Central memory CD4-positive, alpha-beta T cell (primary cell): ENCODE data around the gene EXOC4.

ENCODE experiments used
- DNase-seq: peaks from one replicate; pipeline ENCODE4 v3.0.0; 2022

The EXOC4 gene

DNA sequence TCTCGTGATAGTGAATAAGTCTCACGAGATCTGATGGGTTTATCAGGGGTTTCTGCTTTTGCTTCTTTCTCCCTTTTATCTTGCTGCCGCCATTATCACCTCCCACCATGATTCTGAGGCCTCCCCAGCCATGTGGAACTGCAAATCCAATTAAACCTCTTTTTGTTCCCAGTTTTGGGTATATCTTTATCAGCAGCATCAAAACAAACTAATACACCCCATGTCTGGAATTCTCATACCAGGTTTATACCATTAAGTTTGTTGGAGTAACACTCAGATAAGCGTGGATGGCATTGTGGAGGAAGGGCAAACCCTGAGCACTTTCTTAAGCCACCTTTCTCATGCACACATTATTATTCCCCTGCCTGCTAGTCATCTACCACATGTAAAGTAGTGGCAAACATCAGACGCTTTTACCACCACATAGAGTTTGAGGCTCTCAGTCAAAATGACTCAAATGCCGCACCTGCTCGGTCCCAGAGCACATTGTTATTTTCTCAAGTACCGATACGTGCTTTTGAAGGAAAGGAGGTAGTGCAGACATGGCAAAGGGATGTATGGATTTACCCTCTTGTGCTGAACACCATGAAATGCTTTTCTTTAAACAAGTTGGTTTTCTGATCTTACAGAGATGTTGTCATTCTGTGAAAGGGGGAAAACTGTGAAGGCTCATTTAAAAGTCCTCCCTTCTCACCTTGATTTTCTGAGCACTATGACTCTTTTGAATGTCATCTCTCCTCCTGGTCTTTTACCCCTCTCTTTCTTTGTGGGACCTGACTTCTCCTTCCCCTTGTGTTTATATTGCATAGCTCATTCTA lies 429.7 kb downstream of the EXOC4 start:
- DNase-seq = no peak

DNA sequence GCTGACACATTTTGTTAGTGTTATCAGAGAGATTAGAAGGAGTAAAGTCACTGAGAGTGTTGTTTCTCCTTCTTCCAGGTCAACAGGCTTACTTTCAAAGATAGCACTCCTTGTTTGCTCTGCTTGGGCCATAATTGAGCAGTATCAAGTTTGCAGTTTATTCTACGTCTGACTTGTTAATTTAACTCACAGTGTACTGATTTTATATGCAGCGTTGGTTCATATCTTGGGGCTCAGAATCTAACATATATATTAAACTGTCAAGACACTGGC lies 430.2 kb downstream of the EXOC4 start:
- DNase-seq = no peak

DNA sequence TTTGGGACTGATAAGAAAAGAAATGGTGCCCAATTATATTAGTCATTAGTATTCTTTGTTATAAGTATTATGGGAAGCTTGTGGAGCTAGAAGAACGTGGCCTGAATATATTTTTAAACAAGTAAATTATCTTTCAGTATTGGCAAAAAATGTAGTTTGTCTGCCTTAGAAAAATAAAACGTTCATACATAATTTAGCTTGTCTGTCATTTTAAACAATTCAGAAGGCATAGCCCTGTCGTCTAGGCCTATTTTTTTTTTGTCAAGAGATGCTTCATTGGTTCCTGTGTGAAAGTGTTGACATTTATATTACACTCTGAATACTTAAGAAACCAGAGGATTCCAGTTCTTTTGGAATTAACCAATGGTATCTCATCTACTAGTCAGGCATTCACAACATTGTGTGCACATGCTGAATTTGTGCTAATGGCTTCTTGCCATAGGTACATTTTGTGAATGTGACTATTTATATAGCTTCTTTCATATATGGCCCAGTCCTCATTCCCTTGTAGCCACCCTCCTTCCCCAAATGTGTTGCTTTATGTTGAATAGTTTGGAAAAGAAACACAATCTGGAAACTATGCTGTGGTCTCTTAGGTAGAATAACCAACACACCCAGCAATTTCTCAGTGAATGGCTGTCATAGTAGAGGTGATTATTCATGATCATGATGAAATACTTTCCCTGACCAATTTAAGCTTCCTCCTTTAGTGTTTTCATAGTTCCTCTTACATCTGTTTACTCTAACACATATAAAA lies 435.8 kb downstream of the EXOC4 start:
- DNase-seq = no peak

DNA sequence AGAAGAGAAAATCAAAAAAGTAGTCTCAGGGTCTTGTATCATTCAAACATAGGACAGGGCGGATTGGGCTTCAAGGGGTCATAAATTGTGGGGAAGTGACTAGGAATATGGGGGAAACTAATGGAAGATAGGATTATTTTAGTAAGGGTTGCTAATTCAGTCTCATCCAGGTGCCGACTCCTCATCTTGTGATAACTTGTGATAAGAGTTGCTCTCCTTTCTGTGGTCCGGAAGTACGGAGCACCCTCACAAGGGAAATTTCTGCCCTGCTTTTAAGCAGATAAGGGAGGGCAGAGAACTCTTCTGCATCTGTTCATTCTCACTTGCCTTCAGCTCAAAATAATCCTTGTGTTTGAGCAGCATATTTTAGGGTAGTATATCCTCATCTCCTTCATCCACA lies 437.9 kb downstream of the EXOC4 start:
- no peak for DNase-seq

DNA sequence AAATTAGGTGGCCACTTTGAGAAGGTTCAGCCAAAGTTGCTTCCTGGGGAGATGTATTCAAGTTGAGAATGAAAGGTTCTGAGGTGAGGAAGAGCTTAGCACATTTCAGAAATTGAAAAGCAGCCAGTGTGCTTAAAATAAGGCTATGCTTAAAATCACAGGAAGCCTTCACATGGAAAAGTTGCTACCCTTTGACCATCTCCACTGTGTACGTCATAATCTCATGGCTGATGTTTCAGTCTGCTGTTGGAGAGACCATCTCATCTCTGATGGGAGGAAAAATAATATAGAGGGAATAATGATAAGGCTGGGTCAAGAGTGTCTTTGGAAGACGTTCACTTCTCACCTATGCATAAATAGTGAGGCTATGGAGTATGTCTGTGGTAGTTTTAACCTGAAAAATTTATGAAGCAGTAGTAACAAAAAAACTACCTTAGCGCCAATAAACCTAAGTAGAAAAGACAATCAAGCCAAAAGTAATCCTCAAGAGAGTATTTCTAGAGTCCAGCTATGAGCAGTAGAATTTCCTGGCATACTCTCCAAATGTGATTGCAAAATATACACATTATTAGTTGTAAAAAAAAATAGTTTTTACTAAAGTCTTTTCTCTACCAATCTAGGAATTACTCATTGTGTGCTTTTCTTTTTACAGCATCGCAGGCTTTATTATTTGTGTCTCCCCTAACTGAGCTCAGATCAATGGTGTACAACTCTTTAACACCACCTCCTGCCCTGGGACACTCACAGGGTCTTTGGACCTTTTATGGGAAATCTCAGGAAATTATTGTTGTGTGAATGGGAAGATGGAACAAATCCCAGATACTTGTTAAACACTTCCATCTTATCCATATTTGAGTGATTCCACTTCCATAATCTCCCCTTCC lies 439.1 kb downstream of the EXOC4 start:
- no peak for DNase-seq

DNA sequence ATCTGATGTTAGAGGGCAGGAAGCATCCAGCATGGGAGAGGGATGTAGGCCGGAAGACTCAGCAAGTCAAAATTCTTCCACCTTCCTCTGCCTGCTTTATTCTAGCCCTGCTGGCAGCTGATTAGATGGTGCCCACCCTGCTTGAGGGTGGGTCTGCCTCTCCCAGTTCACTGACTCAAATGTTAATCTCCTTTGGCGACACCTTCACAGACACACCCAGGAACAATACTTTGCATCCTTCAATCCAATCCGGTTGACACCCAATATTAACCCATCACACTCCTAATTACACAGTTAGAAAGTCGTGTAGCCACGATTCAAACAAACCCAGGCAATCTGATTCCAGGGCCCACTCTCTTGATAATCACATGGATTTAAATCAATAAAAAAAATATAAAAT lies 440.4 kb downstream of the EXOC4 start:
- no peak for DNase-seq

DNA sequence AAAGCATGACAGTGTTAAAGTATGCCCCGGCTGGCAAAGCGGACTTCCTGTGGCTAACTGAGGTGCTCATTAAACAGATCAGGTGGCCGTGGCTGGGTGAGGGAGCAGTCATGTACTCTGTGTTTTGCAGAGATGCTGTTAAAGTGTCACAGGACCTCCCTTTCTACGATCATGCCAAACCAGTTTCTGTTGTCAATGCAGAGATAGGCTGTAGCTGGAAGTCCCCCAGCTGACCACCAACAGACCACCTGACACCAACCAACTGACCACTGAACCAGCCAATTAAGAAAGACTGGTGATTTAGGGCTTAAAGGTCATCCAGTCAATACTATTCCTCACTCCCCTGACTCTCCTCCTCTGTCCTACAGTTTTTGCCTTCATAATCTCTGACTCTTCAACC lies 443.2 kb downstream of the EXOC4 start:
- DNase-seq = no peak

DNA sequence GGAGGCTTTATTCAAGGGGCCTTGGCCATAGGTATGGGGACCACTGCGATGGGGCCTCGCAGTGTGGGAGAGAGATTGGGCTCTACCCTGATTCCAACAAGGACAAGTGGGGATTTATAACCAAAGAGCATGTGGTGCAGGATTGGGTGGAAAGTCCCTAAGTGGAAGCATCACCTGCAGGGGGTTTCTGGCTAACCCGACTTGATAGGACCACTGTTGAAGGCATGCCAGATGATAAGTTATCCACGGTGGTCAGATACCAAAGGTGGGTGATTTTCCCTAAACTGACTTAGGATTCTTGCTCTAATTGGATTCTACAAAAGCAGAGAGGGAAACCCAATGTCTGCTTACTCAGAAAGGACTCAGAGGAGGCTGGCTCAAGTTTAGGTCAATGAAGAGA lies 444.7 kb downstream of the EXOC4 start:
- no peak for DNase-seq

DNA sequence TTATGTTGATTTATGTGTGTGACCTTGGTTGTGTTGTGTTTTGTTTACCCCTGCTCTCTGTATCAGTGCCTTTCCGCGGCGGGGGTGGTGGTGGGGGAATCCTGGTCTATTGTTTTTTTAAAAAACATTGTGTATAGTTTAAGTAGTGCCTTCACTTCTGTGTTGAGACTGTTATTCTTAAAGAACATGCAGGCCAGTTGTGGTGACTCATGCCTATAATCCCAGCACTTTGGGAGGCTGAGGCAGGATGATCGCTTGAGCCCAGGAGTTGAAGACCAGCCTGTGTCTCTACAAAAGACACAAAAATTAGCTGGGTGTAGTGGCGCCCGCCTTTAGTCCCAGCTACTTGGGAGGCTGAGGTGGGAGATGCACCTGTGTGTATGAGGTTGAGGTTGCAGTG lies 445.2 kb downstream of the EXOC4 start:
- no peak for DNase-seq

DNA sequence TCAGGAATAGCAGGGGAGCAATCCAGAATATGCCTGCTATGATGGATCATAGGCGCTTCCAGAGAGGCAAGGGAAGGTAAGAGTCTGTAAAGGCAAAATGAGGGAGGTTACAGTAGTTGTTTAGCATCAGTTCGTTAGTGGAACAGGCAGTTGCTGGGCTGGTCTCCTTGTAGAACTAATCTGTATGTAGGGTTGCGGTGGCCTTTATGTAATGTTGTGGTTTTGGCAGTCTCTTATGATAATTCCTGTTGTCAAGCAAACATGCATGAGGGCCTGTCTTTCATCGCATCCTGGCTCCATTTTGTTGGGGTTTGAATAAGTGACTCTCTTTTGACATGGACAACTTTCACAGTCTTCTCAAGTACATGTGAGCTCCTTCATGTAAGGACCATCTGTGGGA lies 446.5 kb downstream of the EXOC4 start:
- DNase-seq = no peak

DNA sequence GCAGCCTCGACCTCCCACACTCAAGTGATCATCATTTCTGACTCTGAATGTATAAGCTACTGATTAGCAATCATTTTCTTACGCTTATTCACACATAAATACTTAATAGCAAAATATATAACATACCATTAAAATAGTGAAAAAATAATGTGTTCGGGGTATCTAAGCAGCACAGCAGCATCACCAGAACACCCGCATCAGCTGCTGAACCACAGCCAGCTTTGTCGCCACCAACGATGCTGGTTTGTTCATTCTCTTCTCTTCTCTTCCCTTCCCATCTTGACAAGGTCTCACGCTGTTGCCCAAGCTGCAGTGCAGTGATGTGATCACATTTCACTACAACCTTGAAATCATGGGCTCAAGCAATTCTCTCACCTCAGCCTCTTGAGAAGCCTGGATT lies 449.2 kb downstream of the EXOC4 start:
- DNase-seq = no peak

DNA sequence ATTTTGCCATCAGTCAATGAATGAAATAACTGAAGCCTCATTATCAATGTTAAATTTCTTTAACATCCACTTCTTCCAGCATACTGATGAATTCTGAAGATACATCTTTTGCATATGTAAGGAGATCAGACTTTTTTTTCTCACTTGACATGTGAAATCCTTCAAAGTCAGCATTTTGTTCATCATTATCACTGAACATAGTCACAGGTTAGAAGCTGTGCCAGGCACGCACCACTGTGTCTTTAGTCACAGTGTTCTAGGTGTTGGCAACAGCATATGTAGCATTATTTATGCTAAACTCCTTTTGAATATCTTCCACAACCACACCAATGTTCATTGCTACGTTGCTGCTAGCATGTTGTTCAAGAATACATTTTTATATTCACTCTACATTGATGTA lies 450.1 kb downstream of the EXOC4 start:
- no peak for DNase-seq

DNA sequence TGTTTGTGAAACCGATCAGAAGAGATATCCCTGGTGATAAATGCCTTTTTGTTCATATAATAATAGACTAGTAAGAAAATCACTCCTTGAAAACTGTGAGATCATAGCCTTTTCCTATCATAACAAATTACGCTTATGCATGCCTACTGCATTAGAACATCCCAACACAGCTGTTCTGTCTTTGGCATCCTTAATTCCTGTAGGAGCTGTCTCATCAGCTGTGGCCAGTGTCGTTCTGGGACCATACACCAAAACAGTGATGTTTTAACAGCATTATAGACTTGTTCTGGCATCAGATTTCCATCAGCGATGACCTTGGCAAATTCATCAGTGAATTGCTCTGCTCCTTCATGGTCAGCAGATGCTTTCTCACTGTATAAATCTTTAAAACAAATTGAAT lies 450.7 kb downstream of the EXOC4 start:
- no peak for DNase-seq

DNA sequence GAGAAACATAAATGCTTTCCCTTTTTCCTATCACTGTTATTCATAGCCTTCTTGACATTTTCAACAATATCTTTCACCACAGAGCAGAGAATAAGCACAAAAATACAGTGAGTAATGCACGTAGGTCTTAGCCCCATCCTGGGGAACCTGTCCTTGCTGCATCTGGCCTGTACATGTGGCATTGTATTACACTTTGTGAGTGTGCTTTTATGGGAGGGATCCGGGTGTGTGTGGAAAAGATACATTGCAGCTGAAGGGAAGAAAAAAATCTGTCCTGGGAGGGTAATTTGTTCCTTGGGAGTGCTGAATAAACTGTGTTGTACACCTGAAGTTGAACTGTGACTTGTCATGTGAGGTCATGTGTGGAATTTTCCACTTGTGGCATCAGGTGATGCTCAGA lies 451.6 kb downstream of the EXOC4 start:
- no peak for DNase-seq

DNA sequence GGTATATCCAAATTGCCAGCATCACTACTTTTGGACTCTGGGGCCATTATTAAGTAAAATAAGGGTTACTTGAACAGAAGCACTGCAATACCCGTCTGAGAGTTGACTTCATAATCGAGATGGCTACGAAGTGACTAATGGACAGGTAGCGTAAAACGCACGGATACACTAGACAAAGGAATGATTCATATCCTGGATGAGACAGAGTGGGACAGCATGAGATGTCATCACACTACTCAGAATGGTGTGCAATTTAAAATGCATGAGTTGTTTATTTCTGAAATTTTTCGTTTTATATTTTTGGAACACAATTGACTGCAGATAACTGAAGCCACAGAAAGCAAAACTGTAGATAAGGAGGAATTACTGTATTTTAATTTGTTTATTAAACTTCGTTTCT lies 452.7 kb downstream of the EXOC4 start:
- DNase-seq = no peak

DNA sequence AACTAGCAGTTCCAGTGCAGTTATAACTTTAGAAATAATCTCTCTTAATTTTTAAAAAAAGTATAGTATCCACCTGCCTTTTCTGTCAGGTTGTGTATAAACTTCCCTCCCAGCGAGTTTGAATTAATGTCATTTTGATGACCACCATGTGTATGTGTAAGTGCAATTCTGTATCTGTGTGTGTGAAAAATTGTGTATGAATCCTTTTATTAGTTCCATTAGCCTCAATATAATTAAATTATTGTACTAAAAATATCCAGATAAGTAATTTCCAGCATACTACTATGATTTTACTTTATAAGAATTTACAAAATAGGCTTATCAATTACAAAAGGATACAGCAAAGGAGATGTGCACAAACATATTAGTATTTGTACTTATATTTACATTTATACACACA lies 453.1 kb downstream of the EXOC4 start:
- no peak for DNase-seq

DNA sequence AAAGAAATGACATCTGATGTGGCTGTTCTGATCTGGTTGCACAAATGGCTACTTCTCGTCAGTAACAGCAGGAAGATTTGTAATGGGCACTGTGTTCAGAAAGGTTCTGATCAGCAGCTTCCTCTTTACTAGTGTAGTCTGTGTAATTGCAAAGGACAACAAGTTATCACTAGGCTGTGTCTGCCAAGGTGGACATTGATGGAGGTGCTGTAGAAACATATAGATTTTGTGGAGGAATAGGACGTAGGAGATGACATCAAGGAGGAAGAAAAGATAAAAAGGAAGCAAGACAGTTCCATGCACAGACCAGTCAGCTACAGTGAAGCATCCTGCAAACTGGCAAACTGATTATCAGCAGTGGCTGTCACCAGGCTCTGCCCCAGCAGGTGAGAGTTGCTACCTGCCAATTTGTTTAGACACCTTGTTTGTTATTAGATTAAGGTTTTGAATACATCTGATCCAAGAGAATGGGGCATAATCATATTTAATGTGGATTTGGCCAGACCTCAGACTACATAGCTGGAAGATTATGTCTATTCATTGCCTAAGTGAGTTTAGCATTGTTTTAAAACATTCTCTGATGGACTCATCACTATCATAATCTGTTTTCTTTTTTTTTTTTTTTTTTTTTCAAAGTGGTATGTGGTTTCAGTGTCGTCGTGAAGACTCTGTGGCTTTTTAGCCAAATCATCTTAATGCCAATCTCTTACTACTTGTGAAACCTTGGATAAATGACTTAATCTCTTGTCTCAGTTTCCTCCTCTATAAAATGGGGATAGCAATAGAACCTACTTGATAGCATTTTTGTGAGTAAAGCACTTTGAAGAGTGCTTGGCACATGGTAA lies 456.4 kb downstream of the EXOC4 start:
- no peak for DNase-seq

DNA sequence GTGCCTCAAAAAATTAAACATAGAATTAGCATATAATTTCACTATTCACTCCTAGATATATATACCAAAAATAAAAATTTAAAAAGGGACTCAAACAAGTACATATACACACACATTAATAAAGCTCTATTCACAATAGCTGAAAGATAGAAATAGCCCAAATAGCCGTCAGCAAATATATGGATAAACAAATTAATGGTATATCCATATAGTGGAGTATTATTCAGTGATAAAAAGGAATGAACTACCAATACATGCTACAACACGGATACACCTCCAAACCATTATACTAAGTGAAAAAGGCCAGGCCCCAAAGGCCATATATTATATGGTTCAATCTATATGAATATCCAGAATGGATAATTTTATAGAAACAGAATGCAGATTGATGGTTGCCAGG lies 459.7 kb downstream of the EXOC4 start:
- DNase-seq = no peak

DNA sequence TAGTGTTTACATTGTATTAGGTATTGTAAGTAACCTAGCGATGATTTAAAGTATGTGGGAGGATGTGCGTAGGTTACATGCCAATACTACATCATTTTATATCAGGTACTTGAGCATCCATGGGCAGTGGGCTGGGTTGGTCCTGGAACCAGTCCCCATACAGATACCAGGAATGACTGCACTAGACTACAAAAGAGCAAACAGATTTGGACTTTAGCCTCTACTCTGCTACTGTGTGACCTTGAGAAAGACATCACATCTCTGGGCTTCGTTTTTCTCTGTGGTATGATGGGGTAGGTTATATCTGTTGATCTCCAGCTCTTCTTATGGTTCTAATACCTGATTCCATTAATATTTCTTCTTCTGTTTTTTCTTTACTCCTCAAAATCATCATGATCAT lies 461.8 kb downstream of the EXOC4 start:
- DNase-seq = no peak

DNA sequence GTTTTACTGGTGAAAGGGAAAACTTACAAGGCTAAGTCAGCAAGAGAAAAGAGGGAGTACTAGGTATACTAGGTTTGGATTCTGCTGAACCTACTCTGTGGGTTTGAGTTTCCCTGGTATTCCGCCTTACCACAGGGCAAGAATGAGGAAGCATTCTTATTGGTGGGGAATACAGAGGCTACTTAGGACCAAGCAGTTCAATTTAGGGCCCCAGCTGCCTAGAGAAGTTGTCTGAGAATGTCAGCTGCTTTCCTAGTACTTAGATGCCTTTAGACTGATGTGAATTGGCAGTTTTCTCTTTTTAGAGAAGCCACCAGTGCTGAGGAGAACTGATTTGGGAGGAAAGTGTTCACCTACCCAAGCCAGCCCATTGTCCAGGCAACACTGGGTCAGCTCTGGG lies 465.3 kb downstream of the EXOC4 start:
- DNase-seq = no peak

DNA sequence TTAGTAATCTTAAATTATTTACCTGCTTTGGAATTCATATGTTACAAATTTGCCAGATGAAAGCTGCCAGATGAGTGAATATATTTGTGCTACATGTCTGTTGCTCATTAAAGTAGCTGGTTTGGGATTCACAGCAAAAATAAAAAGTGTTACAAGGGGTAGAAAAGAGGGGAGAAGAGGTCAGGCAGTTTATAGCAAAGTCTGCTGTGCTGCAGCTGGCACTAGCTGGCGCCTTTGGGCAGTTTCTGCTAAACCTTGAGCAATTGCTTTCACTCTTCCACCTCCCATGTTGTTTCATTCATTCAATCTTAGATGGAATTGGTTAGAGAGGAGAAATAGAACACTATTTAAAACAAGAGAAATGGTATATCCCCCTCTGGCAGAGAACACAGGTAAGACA lies 470.2 kb downstream of the EXOC4 start:
- DNase-seq = no peak

DNA sequence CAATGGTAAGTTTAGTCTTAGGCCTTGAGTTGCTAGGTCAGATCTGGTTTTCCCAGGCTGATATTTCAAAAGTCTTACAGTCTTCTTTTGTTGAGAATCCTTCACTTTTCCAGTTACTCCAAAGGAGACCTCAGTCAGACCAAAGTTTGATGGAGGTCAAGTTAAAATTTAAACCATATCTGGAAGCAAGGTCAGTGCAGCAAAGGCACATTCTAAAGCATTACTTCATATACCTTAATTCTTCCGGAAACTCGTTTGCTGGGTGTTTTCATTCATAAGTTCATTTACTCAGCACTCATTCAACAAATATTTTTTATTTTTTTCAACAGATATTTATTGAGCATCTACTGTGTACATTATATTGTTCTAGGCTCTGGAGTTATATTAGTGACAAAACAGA lies 471.3 kb downstream of the EXOC4 start:
- no peak for DNase-seq

DNA sequence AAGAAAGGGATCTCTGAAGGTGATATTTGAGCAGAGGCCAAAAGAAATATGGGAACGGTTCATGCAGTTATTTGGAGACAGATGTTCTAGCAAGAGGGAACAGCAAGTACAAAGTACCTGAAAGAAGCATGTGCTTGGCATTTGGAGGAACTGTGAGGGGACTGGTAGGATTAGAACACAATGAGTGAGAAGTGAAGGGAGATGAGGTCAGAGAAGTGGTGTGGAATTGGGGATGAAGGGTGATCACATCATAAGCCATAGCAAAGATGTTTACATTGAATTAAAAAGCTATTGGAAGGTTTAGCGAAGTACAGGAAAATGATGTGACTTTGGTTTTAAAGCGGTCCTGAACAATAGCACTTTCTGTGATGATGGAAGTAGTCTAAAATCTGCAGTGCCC lies 471.8 kb downstream of the EXOC4 start:
- no peak for DNase-seq
